Measurements from ENCODE around the gene MKI67. TPM values are rescaled to one million over a fixed set of nuclear protein-coding genes. Genes with fewer than 3 reads are reported as not detected.

Gene MKI67
- total and polyA plus RNA-seq, 2 of the 13 experiments (the other 11 are each of a cell fraction or from before 2014, with no cell fraction given), result 6.7 to 22.9 TPM

DNA sequence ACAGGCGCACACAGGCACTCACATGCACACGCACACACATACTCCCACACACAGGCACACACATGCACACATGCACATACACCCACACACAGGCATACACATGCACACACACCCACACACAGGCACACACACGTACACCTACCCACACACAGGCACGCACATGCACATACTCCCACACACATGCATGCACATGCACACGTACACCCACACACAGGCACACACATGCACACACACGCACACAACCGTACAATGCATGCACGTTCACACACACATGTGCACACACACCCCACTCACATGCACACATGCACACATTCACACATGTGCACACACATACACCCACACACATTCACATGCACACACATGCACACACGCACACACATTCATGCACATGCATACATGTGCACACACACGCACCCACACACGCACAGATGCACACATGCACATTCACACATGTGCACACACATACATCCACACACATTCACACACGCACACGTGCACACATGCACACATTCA lies 59.3 kb downstream of the MKI67 start:
- ChIA-PET POLR2A (no interaction called here), CTCF (ENCODE audit: low intra/inter-chr PET ratio, low total read pairs) (no interaction called here)
- no peaks in the 10 kb centered on the region for H4K20me1 ChIP-seq (ENCODE audit: insufficient read depth, low read length)
- no peaks in the 10 kb centered on the region for H3K4me1 ChIP-seq (ENCODE audit: insufficient read depth, low read length)
- H3K27me3 ChIP-seq (ENCODE audit: control insufficient read depth in 1 of 2, insufficient read depth in 2 of 2, low read length in 2 of 2), result peaks cover 10 to 64% of the 10 kb centered on the region in 2 experiments; a peak in 3 of 5 replicates
- WGBS (ENCODE audit: low lambda C conversion rate), result 61% methylated on average over 13 of the region's 13 CpGs
- TF ChIP-seq ZNF207 (IDR thresholded peaks at IDR 0.05; ENCODE audit: borderline replicate concordance) (no peak), FOSL2 (CRISPR knock-in tag; IDR thresholded peaks at IDR 0.05) (no peak), SP2 (CRISPR knock-in tag; IDR thresholded peaks at IDR 0.05) (no peak), ZNF12 (CRISPR knock-in tag; IDR thresholded peaks at IDR 0.05) (no peak)
- TF ChIP-seq, protein P1, sequence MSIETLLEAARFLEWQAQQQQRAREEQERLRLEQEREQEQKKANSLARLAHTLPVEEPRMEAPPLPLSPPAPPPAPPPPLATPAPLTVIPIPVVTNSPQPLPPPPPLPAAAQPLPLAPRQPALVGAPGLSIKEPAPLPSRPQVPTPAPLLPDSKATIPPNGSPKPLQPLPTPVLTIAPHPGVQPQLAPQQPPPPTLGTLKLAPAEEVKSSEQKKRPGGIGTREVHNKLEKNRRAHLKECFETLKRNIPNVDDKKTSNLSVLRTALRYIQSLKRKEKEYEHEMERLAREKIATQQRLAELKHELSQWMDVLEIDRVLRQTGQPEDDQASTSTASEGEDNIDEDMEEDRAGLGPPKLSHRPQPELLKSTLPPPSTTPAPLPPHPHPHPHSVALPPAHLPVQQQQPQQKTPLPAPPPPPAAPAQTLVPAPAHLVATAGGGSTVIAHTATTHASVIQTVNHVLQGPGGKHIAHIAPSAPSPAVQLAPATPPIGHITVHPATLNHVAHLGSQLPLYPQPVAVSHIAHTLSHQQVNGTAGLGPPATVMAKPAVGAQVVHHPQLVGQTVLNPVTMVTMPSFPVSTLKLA (IDR thresholded peaks at IDR 0.05), result peak; percentile 100
- TF ChIP-seq, protein P2, sequence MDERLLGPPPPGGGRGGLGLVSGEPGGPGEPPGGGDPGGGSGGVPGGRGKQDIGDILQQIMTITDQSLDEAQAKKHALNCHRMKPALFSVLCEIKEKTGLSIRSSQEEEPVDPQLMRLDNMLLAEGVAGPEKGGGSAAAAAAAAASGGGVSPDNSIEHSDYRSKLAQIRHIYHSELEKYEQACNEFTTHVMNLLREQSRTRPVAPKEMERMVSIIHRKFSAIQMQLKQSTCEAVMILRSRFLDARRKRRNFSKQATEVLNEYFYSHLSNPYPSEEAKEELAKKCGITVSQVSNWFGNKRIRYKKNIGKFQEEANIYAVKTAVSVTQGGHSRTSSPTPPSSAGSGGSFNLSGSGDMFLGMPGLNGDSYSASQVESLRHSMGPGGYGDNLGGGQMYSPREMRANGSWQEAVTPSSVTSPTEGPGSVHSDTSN (CRISPR knock-in tag; IDR thresholded peaks at IDR 0.05), result no peak
- in situ Hi-C loops (cut with HindIII; ENCODE audit: extremely low pct_ligation_motif_present, low pct_unique_long_range_greater_than_20kb) (loop anchor here (5.0 to 10.0 kb wide), 2 partner anchors 160 to 352 kb away; partner anchors contain the start of gene PTPRE), intact Hi-C loops (cut with micrococcal nuclease; ENCODE audit: unreplicated experiment) (loop anchor here (5.0 kb wide), 1 partner anchor 350 kb away; no protein-coding TSS in a partner anchor)
- H2AFZ ChIP-seq (ENCODE audit: low read length), result no peak overlapping the region
- DNase-seq (ENCODE audit: low spot score) (no peak), ATAC-seq (no peak), FAIRE-seq (no peak)
- no peaks in the 10 kb centered on the region for H3K79me2 ChIP-seq (ENCODE audit: insufficient read depth, low read length)
- H3K9me3 ChIP-seq (ENCODE audit: low read length), result no peaks in the 10 kb centered on the region
- BruUV-seq (replicated peaks), result no TSS peak
- H3K36me3 ChIP-seq (replicated peaks in 1 of 2; ENCODE audit: control insufficient read depth in 1 of 2, insufficient read depth in 2 of 2, low read length in 2 of 2), result no peaks in the 10 kb centered on the region
- H3K4me3 ChIP-seq (replicated peaks in 1 of 3; ENCODE audit: insufficient read depth in 1 of 3, low read depth in 2 of 3, low read length in 3 of 3), result no peak overlapping the region
- H3K4me2 ChIP-seq (ENCODE audit: low read depth, low read length), result no peak overlapping the region
- H3K27ac ChIP-seq (ENCODE audit: extremely low read length, insufficient read depth, low read length), result no peak overlapping the region
- H3K9ac ChIP-seq (ENCODE audit: insufficient read depth, low read depth, low read length), result no peak overlapping the region
